CD14-positive monocyte (primary cell): ENCODE measurements around the gene HDAC6. TPM values are rescaled to one million over a fixed set of nuclear protein-coding genes. Genes with fewer than 3 reads are reported as not detected.

Experiments
- DNase-seq, 3 donors: peaks; one replicate each; pipeline ENCODE4 v3.0.0-alpha.2; 2011 to 2022
- H2AFZ ChIP-seq: 2 replicates; pipeline ENCODE4 v1.6.0; 2012; ENCODE audit warnings: mild to moderate bottlenecking, low read depth, low read length, inconsistent platforms; ENCODE audit not compliant: insufficient read depth, poor library complexity, severe bottlenecking
- H3K27ac ChIP-seq, 2 donors: 1 replicate in 1 of 2; 2 replicates in 1 of 2; pipeline ENCODE4 v1.5.1; 2012 to 2013; ENCODE audit warnings: low read length in 2 of 2, control low read depth in 1 of 2, inconsistent platforms in 1 of 2, low read depth in 1 of 2, mild to moderate bottlenecking in 1 of 2
- H3K27me3 ChIP-seq, 2 donors: one replicate each; pipeline versions ENCODE4 v1.6.0 to v1.6.1; 2011 to 2013; ENCODE audit warnings: low read length in 2 of 2; ENCODE audit not compliant: control insufficient read depth in 2 of 2, insufficient read depth in 2 of 2
- H3K36me3 ChIP-seq, 2 donors: replicated peaks in 1 of 2; 1 replicate in 1 of 2; 2 replicates in 1 of 2; pipeline versions ENCODE4 v1.5.1 to v1.6.1; 2012 to 2013; ENCODE audit warnings: low read length in 2 of 2, control low read depth in 1 of 2, inconsistent platforms in 1 of 2, mild to moderate bottlenecking in 1 of 2; ENCODE audit not compliant: insufficient read depth in 2 of 2, control insufficient read depth in 1 of 2
- H3K4me1 ChIP-seq, 2 donors: 1 replicate in 1 of 2; 2 replicates in 1 of 2; pipeline versions ENCODE4 v1.5.1 to v1.6.1; 2012 to 2013; ENCODE audit warnings: low read length in 2 of 2, control low read depth in 1 of 2, inconsistent platforms in 1 of 2, mild to moderate bottlenecking in 1 of 2, moderate library complexity in 1 of 2; ENCODE audit not compliant: insufficient read depth in 2 of 2, control insufficient read depth in 1 of 2
- H3K4me2 ChIP-seq: replicated peaks from 2 replicates; pipeline ENCODE3; 2012; ENCODE audit warnings: low read length, moderate library complexity, mild to moderate bottlenecking; ENCODE audit not compliant: poor library complexity, severe bottlenecking; ENCODE audit errors: extremely low read depth
- H3K4me3 ChIP-seq, 3 experiments: fragments of 200-600 bp in 1 of 3; sonication (generic) in 1 of 3; replicated peaks in 1 of 3; 1 replicate in 2 of 3; 2 replicates in 1 of 3; pipeline ENCODE4 v1.5.1; 2011 to 2013; ENCODE audit warnings: low read length in 3 of 3, mild to moderate bottlenecking in 3 of 3, control low read depth in 2 of 3, low read depth in 2 of 3, inconsistent platforms in 1 of 3, moderate library complexity in 1 of 3
- H3K79me2 ChIP-seq: 2 replicates; pipeline ENCODE4 v1.6.0; 2012; ENCODE audit warnings: mild to moderate bottlenecking, control low read depth, inconsistent platforms, low read length, moderate library complexity; ENCODE audit not compliant: insufficient read depth
- H3K9ac ChIP-seq: 2 replicates; pipeline ENCODE4 v1.6.0; 2017; ENCODE audit warnings: low read length, mild to moderate bottlenecking; ENCODE audit not compliant: insufficient read depth, poor library complexity, severe bottlenecking
- H3K9me3 ChIP-seq, 2 donors: replicated peaks in 1 of 2; 1 replicate in 1 of 2; 2 replicates in 1 of 2; pipeline versions ENCODE4 v1.5.1 to v1.6.1; 2012 to 2013; ENCODE audit warnings: low read length in 2 of 2, control low read depth in 1 of 2; ENCODE audit not compliant: control insufficient read depth in 1 of 2, insufficient read depth in 1 of 2
- H4K20me1 ChIP-seq: 2 replicates; pipeline ENCODE4 v1.6.0; 2012; ENCODE audit warnings: mild to moderate bottlenecking, low read length, control low read depth, moderate library complexity; ENCODE audit not compliant: insufficient read depth
- H3K27ac Mint-ChIP-seq, 7 donors: one replicate each; pipeline ENCODE4 v1.8.0; 2020; ENCODE audit warnings: mild to moderate bottlenecking in 7 of 7, mixed read lengths in 7 of 7, moderate library complexity in 6 of 7, inconsistent platforms in 2 of 7
- H3K27me3 Mint-ChIP-seq, 3 donors: one replicate each; pipeline ENCODE4 v1.8.0; 2021 to 2022; ENCODE audit warnings: low read depth in 3 of 3, mild to moderate bottlenecking in 3 of 3, mixed read lengths in 3 of 3, moderate library complexity in 3 of 3, inconsistent platforms in 1 of 3
- H3K36me3 Mint-ChIP-seq, 2 donors: one replicate each; pipeline ENCODE4 v1.8.0; 2020; ENCODE audit warnings: mixed read lengths in 2 of 2, inconsistent platforms in 1 of 2, mild to moderate bottlenecking in 1 of 2
- H3K4me1 Mint-ChIP-seq: one replicate; pipeline ENCODE4 v1.8.0; 2020; ENCODE audit warnings: mild to moderate bottlenecking, mixed read lengths
- H3K4me3 Mint-ChIP-seq, 2 donors: one replicate each; pipeline ENCODE4 v1.8.0; 2020; ENCODE audit warnings: mild to moderate bottlenecking in 2 of 2, mixed read lengths in 2 of 2, moderate library complexity in 1 of 2
- H3K9me3 Mint-ChIP-seq, 7 donors: one replicate each; pipeline ENCODE4 v1.8.0; 2020 to 2022; ENCODE audit warnings: mixed read lengths in 7 of 7, mild to moderate bottlenecking in 6 of 7, moderate library complexity in 6 of 7, inconsistent platforms in 2 of 7
- CTCF ChIP-seq: fragments of 200-600 bp; IDR thresholded peaks from one replicate; pipeline ENCODE4 v1.8.0; 2022; ENCODE audit warnings: antibody characterized with exemption, mild to moderate bottlenecking
- WGBS: methylation state at CpG from one replicate; pipeline ENCODE4 v1.1.5; 2013; ENCODE audit warnings: missing lambda C conversion rate; ENCODE audit not compliant: insufficient coverage; 5-methylcytosine and 5-hydroxymethylcytosine counted together
- intact Hi-C, 2 donors: fragments of 100-400 bp; cut with micrococcal nuclease; formaldehyde crosslinking; loops; one replicate each; pipeline versions ENCODE4 v1.15.0 to v1.15.1; 2023
- polyA plus RNA-seq, 3 donors: library from polyadenylated mRNA; depleted of rRNA in 1 of 3; unstranded in 2 of 3; stranded (reverse) in 1 of 3; fragments of 300-500 nt in 2 of 3; fragments of >200 nt in 1 of 3; fragmentation: Illumina TruSeq in 2 of 3; gene quantifications; 1 replicate in 2 of 3; 2 replicates in 1 of 3; pipeline ENCODE4 v1.2.3, GENCODE V29; 2012 to 2021

The HDAC6 gene
- polyA plus RNA-seq, 3 donors, result 12.7 to 67.0 (median 19.7) TPM

- H4K20me1 ChIP-seq, result no peaks in the 10 kb centered on the region
- Mint-ChIP-seq H3K4me3 (no peak overlapping the region), H3K9me3 (no peaks in the 10 kb centered on the region), H3K27ac (no peak overlapping the region), H3K4me1 (peaks cover 13% of the 10 kb centered on the region), H3K36me3 (no peaks in the 10 kb centered on the region), H3K27me3 (peaks cover 1 to 5% (median 2%) of the 10 kb centered on the region in 3 donors)
- no peak overlapping the region for H3K4me2 ChIP-seq
- H3K27ac ChIP-seq, result no peak overlapping the region
- H3K27me3 ChIP-seq, result no peaks in the 10 kb centered on the region
- no peak for TF ChIP-seq CTCF
- intact Hi-C loops, result loop anchor here in 1 of 2 donors (10.0 kb wide), 1 partner anchor 47 kb away; no protein-coding TSS in a partner anchor
- H3K36me3 ChIP-seq, result no peaks in the 10 kb centered on the region
- 96% methylated on average over 4 of the region's 7 CpGs for WGBS
- no peaks in the 10 kb centered on the region for H3K9me3 ChIP-seq
- H3K79me2 ChIP-seq, result no peaks in the 10 kb centered on the region
- no peak for DNase-seq
- no peak overlapping the region for H3K9ac ChIP-seq
- H2AFZ ChIP-seq, result no peak overlapping the region
- no peak overlapping the region for H3K4me3 ChIP-seq
- peaks cover 0 to 11% of the 10 kb centered on the region in 2 donors for H3K4me1 ChIP-seq
Observed at GRCh38 chrX:48792219-48792618, 9.6 kb upstream of the HDAC6 start.

- Mint-ChIP-seq H3K27ac (no peak overlapping the region), H3K4me1 (peaks cover 13% of the 10 kb centered on the region), H3K9me3 (no peaks in the 10 kb centered on the region), H3K36me3 (no peaks in the 10 kb centered on the region), H3K27me3 (peaks cover 0 to 2% (median 2%) of the 10 kb centered on the region in 3 donors), H3K4me3 (no peak overlapping the region)
- H2AFZ ChIP-seq, result no peak overlapping the region
- H3K4me3 ChIP-seq, result no peak overlapping the region
- no peaks in the 10 kb centered on the region for H3K36me3 ChIP-seq
- H3K79me2 ChIP-seq, result no peaks in the 10 kb centered on the region
- H3K9ac ChIP-seq, result no peak overlapping the region
- H3K9me3 ChIP-seq, result no peaks in the 10 kb centered on the region
- TF ChIP-seq CTCF, result no peak
- peaks cover 0 to 11% of the 10 kb centered on the region in 2 donors for H3K4me1 ChIP-seq
- no CpG with 5 or more reads among the region's 4 CpGs for WGBS
- intact Hi-C loops, result loop anchor here in 1 of 2 donors (10.0 kb wide), 1 partner anchor 49 kb away; no protein-coding TSS in a partner anchor
- DNase-seq, result no peak
- H3K27ac ChIP-seq, result no peak overlapping the region
- no peaks in the 10 kb centered on the region for H4K20me1 ChIP-seq
- H3K27me3 ChIP-seq, result no peaks in the 10 kb centered on the region
- no peak overlapping the region for H3K4me2 ChIP-seq
Observed at GRCh38 chrX:48793935-48794334, 7.9 kb upstream of the HDAC6 start.
